PFSK-1 (cell line): Measurements from ENCODE around the gene POC1A.

ENCODE experiments used
- FOXP2 ChIP-seq: optimal IDR thresholded peaks from 2 replicates; pipeline ENCODE3; 2011; ENCODE audit warnings: borderline replicate concordance, control low read depth, inconsistent platforms; ENCODE audit not compliant: insufficient read depth; ENCODE audit errors: extremely low read length, extremely low read depth
- POLR2AphosphoS5 ChIP-seq: IDR thresholded peaks from 2 replicates; pipeline ENCODE4 v1.6.1; 2012; ENCODE audit warnings: low read depth, mild to moderate bottlenecking, control low read depth, low read length, moderate library complexity
- REST ChIP-seq, 2 experiments: IDR thresholded peaks; 2 replicates each; pipeline versions ENCODE4 v1.6.1 to v1.8.0; 2011 to 2012; ENCODE audit warnings: low read depth in 2 of 2, low read length in 2 of 2, control low read depth in 1 of 2, inconsistent platforms in 1 of 2, mild to moderate bottlenecking in 1 of 2, moderate library complexity in 1 of 2; ENCODE audit not compliant: insufficient read depth in 1 of 2
- SIN3A ChIP-seq: IDR thresholded peaks from 2 replicates; pipeline ENCODE4 v1.6.1; 2012; ENCODE audit warnings: mild to moderate bottlenecking, low read length, moderate library complexity, borderline replicate concordance; ENCODE audit not compliant: insufficient read depth
- TAF1 ChIP-seq: IDR thresholded peaks from 2 replicates; pipeline ENCODE4 v1.6.1; 2012; ENCODE audit warnings: low read length, control low read depth, borderline replicate concordance; ENCODE audit not compliant: insufficient read depth

POC1A gene

DNA sequence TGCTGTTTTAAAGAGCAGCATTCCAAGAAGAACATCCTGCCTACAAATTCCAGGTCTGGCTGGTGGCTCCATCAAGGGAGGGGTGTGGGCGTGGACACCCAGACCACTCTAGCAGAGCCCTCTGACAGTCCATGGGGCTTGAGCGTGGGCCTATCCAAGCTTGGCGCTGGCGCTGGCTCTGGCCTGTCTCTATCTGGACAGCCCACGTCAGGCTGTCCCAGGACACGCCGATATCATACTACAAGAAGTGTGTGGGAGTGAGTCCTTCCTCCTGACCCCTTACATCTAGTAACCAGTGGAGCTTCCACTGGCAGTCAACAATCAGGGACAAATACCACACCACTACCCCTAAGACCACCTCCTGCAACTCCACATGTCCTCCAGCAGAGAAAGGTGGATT, 80.7 kb downstream of the POC1A start:
- TF ChIP-seq FOXP2 (no peak), REST (IDR thresholded peaks at IDR 0.05; ENCODE audit: insufficient read depth in 1 of 2, low read depth in 2 of 2, low read length in 2 of 2) (no peak)

GRCh38 chr3:52072471-52072870, 81.8 kb downstream of the POC1A start:
- TF ChIP-seq REST (IDR thresholded peaks at IDR 0.05; ENCODE audit: insufficient read depth in 1 of 2, low read depth in 2 of 2, low read length in 2 of 2) = no peak
- no peak for TF ChIP-seq SIN3A
- TF ChIP-seq POLR2AphosphoS5 = no peak
- TF ChIP-seq FOXP2 = no peak
- TF ChIP-seq TAF1 = no peak

- TF ChIP-seq POLR2AphosphoS5 = no peak
Measured at GRCh38 chr3:52072020-52072419, 82.2 kb downstream of the POC1A start.

- TF ChIP-seq REST (IDR thresholded peaks at IDR 0.05; ENCODE audit: insufficient read depth in 1 of 2, low read depth in 2 of 2, low read length in 2 of 2) = no peak
- no peak for TF ChIP-seq SIN3A
- TF ChIP-seq TAF1 = no peak
- no peak for TF ChIP-seq POLR2AphosphoS5
- no peak for TF ChIP-seq FOXP2
Measured at GRCh38 chr3:52070724-52071621, 83.2 kb downstream of the POC1A start.

- TF ChIP-seq TAF1 = no peak
- no peak for TF ChIP-seq FOXP2
- TF ChIP-seq SIN3A = no peak
- TF ChIP-seq POLR2AphosphoS5 = no peak
- TF ChIP-seq REST (IDR thresholded peaks at IDR 0.05; ENCODE audit: insufficient read depth in 1 of 2, low read depth in 2 of 2, low read length in 2 of 2) = no peak
Measured at GRCh38 chr3:52069855-52070254, 84.4 kb downstream of the POC1A start.
